SJSA1 (cell line): Measurements from ENCODE around the gene MTCL1. TPM values are rescaled to one million over a fixed set of nuclear protein-coding genes. Genes with fewer than 3 reads are reported as not detected.

Experiments
- DNase-seq, 2 experiments: peaks; one replicate each; pipeline ENCODE4 v3.0.0-alpha.2; 2015 to 2020; ENCODE audit warnings: low spot score in 2 of 2, low read depth in 1 of 2
- H3K27ac ChIP-seq: fragments of 250-450 bp; sonication (Bioruptor Pico); 2 replicates; pipeline ENCODE4 v1.5.1; 2020; ENCODE audit warnings: mild to moderate bottlenecking, moderate library complexity
- H3K27me3 ChIP-seq: fragments of 250-450 bp; sonication (Bioruptor Pico); replicated peaks from 2 replicates; pipeline ENCODE4 v1.5.1; 2020; ENCODE audit warnings: mild to moderate bottlenecking, moderate library complexity
- H3K36me3 ChIP-seq: fragments of 250-450 bp; sonication (Bioruptor Pico); 2 replicates; pipeline ENCODE4 v1.5.1; 2020; ENCODE audit warnings: mild to moderate bottlenecking
- H3K4me1 ChIP-seq: fragments of 250-450 bp; sonication (Bioruptor Pico); replicated peaks from 2 replicates; pipeline ENCODE4 v1.6.1; 2021; ENCODE audit warnings: mild to moderate bottlenecking
- H3K4me3 ChIP-seq: fragments of 250-450 bp; sonication (Bioruptor Pico); 2 replicates; pipeline ENCODE4 v1.5.1; 2020; ENCODE audit warnings: mild to moderate bottlenecking
- H3K9me3 ChIP-seq: fragments of 250-450 bp; sonication (Bioruptor Pico); replicated peaks from 2 replicates; pipeline ENCODE4 v1.5.1; 2020; ENCODE audit warnings: mild to moderate bottlenecking
- total RNA-seq: library from RNA; depleted of rRNA; stranded (reverse); fragments of >200 nt; shearing (Covaris generic); gene quantifications from 2 replicates; pipeline ENCODE4 v1.2.3, GENCODE V29; 2014

Gene MTCL1
- total RNA-seq, 1 experiment from 2014 or later = 47.7 TPM

GRCh38 chr18:8783335-8783993 lies 78.1 kb downstream of the MTCL1 start:
- no peaks in the 10 kb centered on the region for H3K4me1 ChIP-seq
- H3K27me3 ChIP-seq = no peaks in the 10 kb centered on the region
- no peak overlapping the region for H3K27ac ChIP-seq
- no peaks in the 10 kb centered on the region for H3K9me3 ChIP-seq
- H3K36me3 ChIP-seq = peaks cover 77% of the 10 kb centered on the region
- no peak overlapping the region for H3K4me3 ChIP-seq
- peak in 1 of 2 experiments; percentile 38 for DNase-seq

- Histone ChIP-seq H3K36me3 (peaks cover 77% of the 10 kb centered on the region), H3K27me3 (no peaks in the 10 kb centered on the region), H3K4me3 (no peak overlapping the region), H3K4me1 (no peaks in the 10 kb centered on the region), H3K27ac (no peak overlapping the region), H3K9me3 (no peaks in the 10 kb centered on the region)
- peak in 1 of 2 experiments; percentile 41 for DNase-seq
Measured at GRCh38 chr18:8783994-8784530, 78.7 kb downstream of the MTCL1 start.

- Histone ChIP-seq H3K9me3 (no peaks in the 10 kb centered on the region), H3K36me3 (peaks cover 77% of the 10 kb centered on the region), H3K27ac (no peak overlapping the region), H3K4me3 (no peak overlapping the region), H3K27me3 (no peaks in the 10 kb centered on the region), H3K4me1 (no peaks in the 10 kb centered on the region)
- peak in 1 of 2 experiments; percentile 33 for DNase-seq
Measured at GRCh38 chr18:8785261-8785660, 79.9 kb downstream of the MTCL1 start.

DNA sequence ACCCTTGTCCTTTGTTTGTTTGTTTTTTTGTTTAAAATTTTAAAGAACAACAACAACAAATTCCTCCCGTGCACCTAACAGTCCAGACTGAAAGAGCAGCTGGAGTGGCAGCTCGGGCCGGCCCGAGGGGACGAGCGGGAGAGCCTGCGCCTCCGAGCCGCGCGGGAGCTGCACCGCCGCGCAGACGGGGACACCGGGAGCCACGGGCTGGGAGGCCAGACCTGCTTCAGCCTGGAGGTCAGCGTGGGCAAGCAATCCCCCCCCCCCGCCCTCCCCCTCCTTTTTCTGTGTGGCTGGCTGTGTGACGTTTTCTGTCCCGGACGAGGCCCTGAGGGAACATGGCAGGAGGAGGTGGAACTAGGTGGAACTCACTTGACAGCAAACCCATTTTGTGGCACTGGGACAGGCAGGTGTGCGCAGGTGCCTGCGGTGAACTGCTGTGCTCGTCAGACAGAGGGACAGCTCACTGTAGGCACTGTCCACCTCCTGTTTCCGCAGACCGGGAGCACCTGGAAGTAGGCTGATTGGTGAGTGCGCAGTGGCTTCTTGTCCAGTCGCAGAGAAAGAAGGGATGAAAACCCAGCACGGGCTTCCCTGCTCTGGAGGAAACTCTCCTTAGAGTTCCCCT lies 80.6 kb downstream of the MTCL1 start:
- DNase-seq = peak in 1 of 2 experiments; percentile 30
- Histone ChIP-seq H3K9me3 (no peaks in the 10 kb centered on the region), H3K4me3 (no peak overlapping the region), H3K27ac (no peak overlapping the region), H3K4me1 (peaks cover 3% of the 10 kb centered on the region), H3K36me3 (peaks cover 74% of the 10 kb centered on the region), H3K27me3 (no peaks in the 10 kb centered on the region)

DNA sequence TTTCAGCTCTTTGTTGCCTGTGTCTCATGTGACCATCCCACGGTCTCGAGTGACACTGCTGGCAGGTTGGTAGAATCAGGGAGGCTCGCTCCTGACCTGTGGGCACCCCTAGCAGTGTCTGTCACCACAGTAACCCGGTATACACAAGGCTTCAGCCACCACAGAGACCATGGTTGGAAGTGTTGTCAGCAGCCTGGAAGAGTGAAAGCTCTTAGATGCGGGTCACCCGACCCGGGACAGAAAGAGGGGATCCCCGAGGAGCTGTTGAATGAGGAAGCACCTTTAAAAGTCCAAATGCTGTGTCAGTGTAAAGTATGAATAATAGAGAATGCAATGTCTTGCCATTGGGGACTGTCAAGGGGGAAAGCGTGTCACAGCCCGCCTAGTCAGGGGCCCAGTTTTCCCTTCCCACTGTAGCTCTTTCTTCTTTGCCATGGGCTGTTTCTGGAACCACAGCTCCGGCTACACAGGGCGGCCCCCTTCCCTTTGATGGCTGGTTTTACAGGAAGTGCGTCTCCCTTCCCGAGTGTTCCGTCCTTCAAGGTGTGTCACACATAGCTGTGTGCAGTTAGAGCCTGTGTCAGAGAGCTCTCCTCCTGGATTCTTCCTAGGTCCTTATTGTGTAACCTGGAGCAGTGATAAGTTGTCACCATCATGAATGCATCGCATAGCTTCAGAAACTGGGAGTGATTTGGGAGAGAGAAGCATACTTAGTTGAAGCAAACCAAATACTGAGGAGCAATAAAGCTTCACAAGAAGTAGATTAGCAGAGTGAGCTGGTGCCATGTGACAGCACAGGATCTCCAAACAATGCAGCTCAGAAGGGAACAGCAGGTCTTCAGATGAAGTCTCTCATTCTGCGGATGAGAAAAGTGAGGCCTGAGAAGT lies 81.4 kb downstream of the MTCL1 start:
- Histone ChIP-seq H3K4me1 (peaks cover 8% of the 10 kb centered on the region), H3K4me3 (no peak overlapping the region), H3K36me3 (peaks cover 70% of the 10 kb centered on the region), H3K27ac (no peak overlapping the region), H3K27me3 (no peaks in the 10 kb centered on the region), H3K9me3 (no peaks in the 10 kb centered on the region)
- peak in 1 of 2 experiments; percentile 35 for DNase-seq

- Histone ChIP-seq H3K9me3 (no peaks in the 10 kb centered on the region), H3K27ac (no peak overlapping the region), H3K27me3 (no peaks in the 10 kb centered on the region), H3K4me3 (no peak overlapping the region), H3K4me1 (peaks cover 8% of the 10 kb centered on the region), H3K36me3 (peaks cover 65% of the 10 kb centered on the region)
- DNase-seq = peak in 1 of 2 experiments; percentile 31
Measured at GRCh38 chr18:8787371-8787670, 82.0 kb downstream of the MTCL1 start.

DNA sequence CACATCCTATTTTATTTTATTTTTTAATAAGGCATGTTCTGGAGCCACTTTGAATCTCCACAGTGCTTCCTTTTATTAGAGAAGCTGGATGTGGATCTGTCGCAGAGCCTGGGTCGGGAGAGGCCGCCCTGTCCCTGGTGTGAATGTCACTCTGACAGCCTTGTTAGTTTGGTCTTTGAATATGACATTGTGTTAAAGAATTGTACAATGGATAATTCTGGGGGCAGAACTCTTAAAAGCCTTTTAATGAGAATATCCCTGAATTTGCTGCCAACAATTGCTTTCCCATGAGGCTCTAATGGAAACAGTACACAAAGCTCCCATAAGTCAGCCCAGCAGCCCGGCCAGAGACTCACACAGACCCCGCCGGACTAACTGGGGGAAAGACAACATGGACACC lies 82.4 kb downstream of the MTCL1 start:
- DNase-seq = peak in 1 of 2 experiments; percentile 11
- peaks cover 60% of the 10 kb centered on the region for H3K36me3 ChIP-seq
- no peaks in the 10 kb centered on the region for H3K27me3 ChIP-seq
- no peak overlapping the region for H3K27ac ChIP-seq
- no peaks in the 10 kb centered on the region for H3K9me3 ChIP-seq
- peaks cover 8% of the 10 kb centered on the region for H3K4me1 ChIP-seq
- no peak overlapping the region for H3K4me3 ChIP-seq

GRCh38 chr18:8788503-8789429 lies 83.4 kb downstream of the MTCL1 start:
- Histone ChIP-seq H3K27ac (no peak overlapping the region), H3K27me3 (no peaks in the 10 kb centered on the region), H3K4me1 (peaks cover 10% of the 10 kb centered on the region), H3K4me3 (no peak overlapping the region), H3K9me3 (no peaks in the 10 kb centered on the region), H3K36me3 (peaks cover 54% of the 10 kb centered on the region)
- DNase-seq = peak in 1 of 2 experiments; percentile 20

GRCh38 chr18:8791171-8791651 lies 85.9 kb downstream of the MTCL1 start:
- no peak for DNase-seq
- no peak overlapping the region for H3K4me3 ChIP-seq
- H3K4me1 ChIP-seq = peaks cover 34% of the 10 kb centered on the region
- H3K27me3 ChIP-seq = no peaks in the 10 kb centered on the region
- no peaks in the 10 kb centered on the region for H3K9me3 ChIP-seq
- H3K27ac ChIP-seq = no peak overlapping the region
- peaks cover 36% of the 10 kb centered on the region for H3K36me3 ChIP-seq

- Histone ChIP-seq H3K9me3 (no peaks in the 10 kb centered on the region), H3K4me3 (no peak overlapping the region), H3K4me1 (peaks cover 50% of the 10 kb centered on the region), H3K36me3 (peaks cover 33% of the 10 kb centered on the region), H3K27me3 (no peaks in the 10 kb centered on the region), H3K27ac (no peak overlapping the region)
- peak in 1 of 2 experiments; percentile 33 for DNase-seq
Measured at GRCh38 chr18:8792688-8793316, 87.4 kb downstream of the MTCL1 start.

GRCh38 chr18:8793445-8794155 lies 88.2 kb downstream of the MTCL1 start:
- Histone ChIP-seq H3K36me3 (peaks cover 39% of the 10 kb centered on the region), H3K9me3 (no peaks in the 10 kb centered on the region), H3K4me3 (no peak overlapping the region), H3K27me3 (no peaks in the 10 kb centered on the region), H3K27ac (no peak overlapping the region), H3K4me1 (peaks cover 58% of the 10 kb centered on the region)
- DNase-seq = peak in 1 of 2 experiments; percentile 7
